Activated CD4-positive, alpha-beta T cell treated with anti-CD3 and anti-CD28 coated beads for 36 hours (primary cell): Measurements from ENCODE around the gene EOMES. TPM values are rescaled to one million over a fixed set of nuclear protein-coding genes. Genes with fewer than 3 reads are reported as not detected.
"Not testable (repeated sequence)": the region's sequence is repeated elsewhere in the genome, so short reads cannot be mapped to it uniquely, and the experiment has no call there.

Experiments used
- ATAC-seq: fragments of 200-7000 bp; cut with Tn5 transposase; one replicate; pipeline ENCODE4 v1.10.0; 2021; ENCODE audit warnings: mild to moderate bottlenecking, moderate library complexity
- CTCF ChIA-PET: fragments of 350-600 bp; sonication (Branson Sonifier 250); formaldehyde crosslinking; loops from one replicate; lab custom pipeline; 2021; ENCODE audit warnings: antibody characterized with exemption; lab: Charles Lee
- POLR2A ChIA-PET: fragments of 350-600 bp; sonication (Branson Sonifier 250); formaldehyde crosslinking; loops from one replicate; lab custom pipeline; 2021; ENCODE audit warnings: antibody characterized with exemption, inconsistent platforms; lab: Charles Lee
- DNase-seq: peaks from one replicate; pipeline ENCODE4 v3.0.0-alpha.2; 2020
- H3K27ac Mint-ChIP-seq: one replicate; pipeline ENCODE4 v1.8.0; 2021; ENCODE audit warnings: mixed read lengths
- H3K27me3 Mint-ChIP-seq: one replicate; pipeline ENCODE4 v1.8.0; 2021; ENCODE audit warnings: mixed read lengths
- H3K36me3 Mint-ChIP-seq: one replicate; pipeline ENCODE4 v1.8.0; 2021; ENCODE audit warnings: low read depth, mixed read lengths
- H3K4me1 Mint-ChIP-seq: one replicate; pipeline ENCODE4 v1.8.0; 2021; ENCODE audit warnings: mixed read lengths
- H3K4me3 Mint-ChIP-seq: one replicate; pipeline ENCODE4 v1.8.0; 2021; ENCODE audit warnings: mild to moderate bottlenecking, moderate library complexity, mixed read lengths
- H3K9me3 Mint-ChIP-seq: one replicate; pipeline ENCODE4 v1.8.0; 2021; ENCODE audit warnings: low read depth, mixed read lengths
- intact Hi-C, 2 experiments: fragments of 100-400 bp; cut with DNase I in 1 of 2; cut with micrococcal nuclease in 1 of 2; formaldehyde crosslinking; loops; one replicate each; pipeline versions ENCODE4 v1.14.2 to v1.15.1; 2022 to 2024; cut with DNase I, micrococcal nuclease
- total RNA-seq, 2 experiments: library from RNA; stranded (reverse); gene quantifications; one replicate each; pipeline ENCODE4 v1.2.3, GENCODE V29; 2021

EOMES gene
- total RNA-seq, result under 1 TPM; 0.25 TPM

GRCh38 chr3:27721717-27722564 lies at the start of gene EOMES:
EOMES (minus strand) TSS chr3:27722323; CDS start chr3:27722294, 29 bp downstream.
- DNase-seq (peak; percentile 82), ATAC-seq (peak; percentile 74)
- H3K4me3 Mint-ChIP-seq, result peak within 1 kb of the TSS; percentile 72
- peaks cover 22% of the 10 kb centered on the region for H3K4me1 Mint-ChIP-seq
- intact Hi-C loops, result loop anchor here (1.0 to 10.0 kb wide), 7 partner anchors 8 to 853 kb away; no protein-coding TSS in a partner anchor
- POLR2A ChIA-PET, result no interaction called here
- CTCF ChIA-PET, result interaction anchor here (0.5 to 5.3 kb wide), 11 partner anchors 9 to 819 kb away, joined by 3 to 49 read pairs (median 4); no protein-coding TSS in a partner anchor
- no peaks in the 10 kb centered on the region for H3K36me3 Mint-ChIP-seq
- H3K27me3 Mint-ChIP-seq, result peaks cover 72% of the 10 kb centered on the region
- no peaks in the 10 kb centered on the region for H3K9me3 Mint-ChIP-seq
- no peak within 1 kb of the TSS for H3K27ac Mint-ChIP-seq

- intact Hi-C loops, H3K4me1 Mint-ChIP-seq, DNase-seq, H3K9me3 Mint-ChIP-seq, H3K27me3 Mint-ChIP-seq, H3K36me3 Mint-ChIP-seq, H3K4me3 Mint-ChIP-seq, CTCF ChIA-PET, ATAC-seq, H3K27ac Mint-ChIP-seq, POLR2A ChIA-PET: not testable (repeated sequence)
These were observed 48.3 kb upstream of the EOMES start for GRCh38 chr3:27770384-27770783.

- H3K27ac Mint-ChIP-seq, result no peak overlapping the region
- H3K4me3 Mint-ChIP-seq, result no peak overlapping the region
- ChIA-PET CTCF (interaction anchor here (1.0 kb wide), 1 partner anchor 9 kb away, joined by 3 read pairs; no protein-coding TSS in a partner anchor), POLR2A (no interaction called here)
- H3K9me3 Mint-ChIP-seq, result no peaks in the 10 kb centered on the region
- no peak for ATAC-seq
- no peaks in the 10 kb centered on the region for H3K36me3 Mint-ChIP-seq
- peaks cover 4% of the 10 kb centered on the region for H3K4me1 Mint-ChIP-seq
- no peaks in the 10 kb centered on the region for H3K27me3 Mint-ChIP-seq
- no peak for DNase-seq
- intact Hi-C loops, result no loop called here
These were observed 44.9 kb upstream of the EOMES start for GRCh38 chr3:27767000-27767399.

GRCh38 chr3:27758083-27758482 lies 36.0 kb upstream of the EOMES start:
- Mint-ChIP-seq H3K4me1 (peaks cover 5% of the 10 kb centered on the region), H3K4me3 (no peak overlapping the region), H3K9me3 (no peaks in the 10 kb centered on the region), H3K27me3 (no peaks in the 10 kb centered on the region), H3K27ac (no peak overlapping the region), H3K36me3 (no peaks in the 10 kb centered on the region)
- ChIA-PET CTCF (interaction anchor here (1.1 kb wide), 1 partner anchor 9 kb away, joined by 3 read pairs; no protein-coding TSS in a partner anchor), POLR2A (no interaction called here)
- ATAC-seq (peak; percentile 64), DNase-seq (peak; percentile 60)
- intact Hi-C loops, result no loop called here

- Mint-ChIP-seq H3K4me3 (no peak overlapping the region), H3K27me3 (no peaks in the 10 kb centered on the region), H3K9me3 (peaks cover 3% of the 10 kb centered on the region), H3K4me1 (peaks cover 12% of the 10 kb centered on the region), H3K36me3 (no peaks in the 10 kb centered on the region), H3K27ac (no peak overlapping the region)
- ATAC-seq (no peak), DNase-seq (no peak)
- ChIA-PET CTCF (interaction anchor here (0.6 to 1.1 kb wide), 2 partner anchors 10 to 45 kb away, joined by 3 read pairs; no protein-coding TSS in a partner anchor), POLR2A (no interaction called here)
- intact Hi-C loops, result no loop called here
These were observed 34.8 kb upstream of the EOMES start for GRCh38 chr3:27756877-27757276.

- intact Hi-C loops, result no loop called here
- no peaks in the 10 kb centered on the region for H3K36me3 Mint-ChIP-seq
- H3K27ac Mint-ChIP-seq, result no peak overlapping the region
These were observed 30.8 kb upstream of the EOMES start for GRCh38 chr3:27752926-27753325.

GRCh38 chr3:27749643-27750042 lies 27.5 kb upstream of the EOMES start:
- ChIA-PET CTCF (no interaction called here), POLR2A (no interaction called here)
- ATAC-seq (no peak), DNase-seq (no peak)
- intact Hi-C loops, result no loop called here
- Mint-ChIP-seq H3K27ac (no peak overlapping the region), H3K27me3 (no peaks in the 10 kb centered on the region), H3K4me1 (peaks cover 13% of the 10 kb centered on the region), H3K4me3 (no peak overlapping the region), H3K9me3 (peaks cover 3% of the 10 kb centered on the region), H3K36me3 (no peaks in the 10 kb centered on the region)

More at GRCh38 chr3:27752926-27753325, 30.8 kb upstream of the EOMES start:
- no peaks in the 10 kb centered on the region for H3K27me3 Mint-ChIP-seq
- no peak overlapping the region for H3K4me3 Mint-ChIP-seq
- H3K9me3 Mint-ChIP-seq, result peaks cover 3% of the 10 kb centered on the region
- no peak for DNase-seq
- H3K4me1 Mint-ChIP-seq, result peaks cover 13% of the 10 kb centered on the region
- ATAC-seq, result peak; percentile 36
- CTCF ChIA-PET, result no interaction called here
- POLR2A ChIA-PET, result no interaction called here

GRCh38 chr3:27746838-27747237 lies 24.7 kb upstream of the EOMES start:
- Mint-ChIP-seq H3K4me3 (no peak overlapping the region), H3K4me1 (peaks cover 5% of the 10 kb centered on the region), H3K27me3 (peaks cover 6% of the 10 kb centered on the region), H3K9me3 (peaks cover 4% of the 10 kb centered on the region), H3K27ac (no peak overlapping the region), H3K36me3 (no peaks in the 10 kb centered on the region)
- ATAC-seq, result no peak
- ChIA-PET POLR2A (no interaction called here), CTCF (interaction anchor here (0.7 to 1.0 kb wide), 2 partner anchors 53 to 522 kb away, joined by 3 read pairs; no protein-coding TSS in a partner anchor)
- intact Hi-C loops, result no loop called here
- DNase-seq, result no peak

GRCh38 chr3:27740854-27741253 lies 18.7 kb upstream of the EOMES start:
- Mint-ChIP-seq H3K4me1 (no peaks in the 10 kb centered on the region), H3K9me3 (peaks cover 4% of the 10 kb centered on the region), H3K36me3 (no peaks in the 10 kb centered on the region), H3K27ac (no peak overlapping the region), H3K27me3 (peaks cover 8% of the 10 kb centered on the region), H3K4me3 (no peak overlapping the region)
- CTCF ChIA-PET, result no interaction called here
- DNase-seq, result no peak
- POLR2A ChIA-PET, result no interaction called here
- no peak for ATAC-seq
- intact Hi-C loops, result no loop called here

- no peaks in the 10 kb centered on the region for H3K36me3 Mint-ChIP-seq
- H3K27ac Mint-ChIP-seq, result no peak overlapping the region
- no peaks in the 10 kb centered on the region for H3K9me3 Mint-ChIP-seq
- ChIA-PET POLR2A (no interaction called here), CTCF (no interaction called here)
- no peak overlapping the region for H3K4me3 Mint-ChIP-seq
- H3K4me1 Mint-ChIP-seq, result no peaks in the 10 kb centered on the region
- peaks cover 4% of the 10 kb centered on the region for H3K27me3 Mint-ChIP-seq
- ATAC-seq (no peak), DNase-seq (no peak)
- intact Hi-C loops, result no loop called here
These were observed 15.0 kb upstream of the EOMES start for GRCh38 chr3:27737091-27737490.

- H3K4me3 Mint-ChIP-seq, result no peak overlapping the region
- DNase-seq, result no peak
- CTCF ChIA-PET, result interaction anchor here (0.7 to 1.3 kb wide), 2 partner anchors 9 to 75 kb away, joined by 3 to 4 read pairs; partner anchors contain the start of gene EOMES
- H3K27ac Mint-ChIP-seq, result no peak overlapping the region
- H3K9me3 Mint-ChIP-seq, result no peaks in the 10 kb centered on the region
- no peaks in the 10 kb centered on the region for H3K36me3 Mint-ChIP-seq
- intact Hi-C loops, result no loop called here
- peaks cover 59% of the 10 kb centered on the region for H3K27me3 Mint-ChIP-seq
- POLR2A ChIA-PET, result no interaction called here
- no peak for ATAC-seq
- H3K4me1 Mint-ChIP-seq, result peaks cover 31% of the 10 kb centered on the region
These were observed 8.9 kb upstream of the EOMES start for GRCh38 chr3:27730774-27731659.
